HG02759 (cell line): ENCODE measurements around the gene SMIM35.

Source experiments
- ATAC-seq: cut with Tn5 transposase; IDR thresholded peaks from one replicate; pipeline ENCODE4 v1.9.1; 2021; ENCODE audit warnings: mild to moderate bottlenecking, moderate library complexity; ENCODE audit not compliant: unreplicated experiment

Gene SMIM35

GRCh38 chr11:118007040-118007439 is 79.7 kb downstream of the SMIM35 start:
- ATAC-seq, result no peak

DNA sequence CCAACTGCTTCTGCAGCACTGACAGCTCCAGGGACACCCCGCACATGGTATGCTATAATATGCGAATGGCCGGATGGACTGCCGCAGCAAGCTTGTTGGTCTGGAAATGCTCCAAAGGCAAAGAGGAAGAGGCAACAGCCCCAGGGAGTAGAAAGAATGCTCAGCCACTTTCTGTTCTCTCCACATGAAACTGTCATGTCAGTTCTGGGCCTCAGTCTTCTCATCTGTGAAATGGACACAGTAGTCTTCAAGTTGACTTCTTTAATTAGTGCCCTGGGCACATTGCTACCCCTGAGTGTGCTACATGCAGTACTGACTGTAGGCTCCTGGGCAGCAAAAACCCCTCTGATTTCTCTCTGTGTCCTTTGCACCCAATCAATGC is 80.6 kb downstream of the SMIM35 start:
- ATAC-seq, result no peak

GRCh38 chr11:118005224-118006152 is 81.3 kb downstream of the SMIM35 start:
- no peak for ATAC-seq

GRCh38 chr11:118004543-118005223 is 82.1 kb downstream of the SMIM35 start:
- ATAC-seq, result no peak

GRCh38 chr11:118003456-118003855 is 83.3 kb downstream of the SMIM35 start:
- ATAC-seq, result no peak

DNA sequence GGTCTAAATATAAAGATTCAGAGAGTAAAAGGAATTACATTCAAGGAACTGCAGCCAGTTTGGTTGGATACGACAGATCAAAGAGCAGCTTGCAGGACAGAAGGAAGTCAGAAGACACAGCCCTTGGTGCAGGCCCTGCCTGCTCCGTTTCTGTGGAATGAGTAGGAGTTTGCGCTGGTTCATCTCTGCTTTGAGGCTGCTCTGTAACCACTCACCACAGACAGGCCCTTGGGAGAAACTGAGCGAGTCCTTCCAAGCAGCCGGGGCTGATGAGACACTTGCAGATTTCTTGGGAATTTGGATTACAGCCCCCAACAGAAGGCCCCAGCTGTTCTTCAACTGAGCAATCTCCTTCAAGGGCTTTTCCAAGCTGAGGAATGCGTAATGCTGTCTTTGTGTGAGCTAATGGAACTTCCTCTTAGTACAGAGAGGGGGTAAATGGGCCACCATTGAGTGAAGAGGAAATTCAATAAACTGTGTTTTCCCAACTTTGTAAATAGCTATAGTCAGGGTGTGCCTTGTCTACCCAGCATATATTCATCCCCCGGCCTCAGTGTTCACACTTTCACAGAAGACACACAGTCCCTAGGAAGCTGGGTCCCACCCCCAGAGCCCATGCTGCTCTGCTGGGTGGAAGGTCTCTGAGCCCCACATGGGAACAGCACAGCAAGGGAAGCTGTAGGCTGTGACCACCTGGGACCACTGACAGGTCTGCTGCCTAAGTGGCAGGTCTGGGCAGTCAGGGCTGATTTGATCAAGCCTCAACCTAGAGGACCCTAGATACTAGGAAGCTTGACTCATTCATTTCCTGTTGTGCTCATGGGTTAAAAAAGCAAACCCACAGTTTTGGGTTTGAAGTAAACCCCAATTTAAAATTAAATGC is 84.0 kb downstream of the SMIM35 start:
- no peak for ATAC-seq

DNA sequence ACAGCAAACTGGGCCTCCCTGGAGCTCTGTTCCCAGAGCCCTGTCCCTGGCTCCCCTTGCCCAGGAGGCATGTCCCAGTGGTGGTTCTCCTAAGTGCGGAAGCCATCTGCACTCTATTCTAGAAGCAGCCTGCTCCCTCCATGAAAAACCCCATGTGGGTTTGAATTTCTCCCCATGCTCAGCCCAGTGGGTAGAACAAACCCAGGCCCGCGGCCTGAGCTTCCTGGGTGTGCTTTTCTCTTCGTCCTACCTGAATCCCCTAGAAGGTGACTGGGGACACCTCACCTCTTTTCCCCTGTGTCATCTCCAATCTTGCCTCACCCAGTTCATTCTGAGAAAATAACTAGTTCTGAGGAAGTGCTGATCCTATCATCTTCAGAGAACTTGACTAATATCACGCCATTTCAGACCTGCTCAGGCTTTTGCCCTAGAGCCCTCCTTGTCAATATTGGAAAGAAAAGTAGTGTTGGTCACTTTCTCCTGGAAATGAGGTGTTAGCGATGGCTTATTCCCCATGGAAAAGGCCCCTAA is 84.7 kb downstream of the SMIM35 start:
- ATAC-seq, result no peak

DNA sequence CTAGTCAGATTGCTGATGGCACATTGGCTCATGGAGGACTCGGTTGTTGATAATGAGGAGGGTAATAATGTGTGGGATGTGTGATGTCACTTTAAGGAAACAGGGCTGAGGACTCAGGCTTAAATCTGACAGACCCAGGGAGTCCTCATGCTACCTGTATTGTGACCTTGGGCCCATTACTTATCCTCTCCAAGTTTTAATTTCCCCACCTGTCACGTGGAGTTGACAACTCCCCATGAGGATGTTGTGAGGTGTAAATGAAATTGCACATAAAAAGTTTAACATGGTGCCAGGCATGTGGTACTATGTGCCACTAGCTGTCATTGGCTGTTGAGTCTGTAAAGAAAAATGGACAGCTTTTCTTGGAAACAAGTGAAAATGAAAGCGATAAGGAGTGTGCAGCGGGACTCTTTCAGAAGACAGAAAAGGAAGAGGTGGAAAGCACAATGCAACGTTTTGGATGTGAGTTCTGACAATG is 85.2 kb downstream of the SMIM35 start:
- ATAC-seq, result no peak

DNA sequence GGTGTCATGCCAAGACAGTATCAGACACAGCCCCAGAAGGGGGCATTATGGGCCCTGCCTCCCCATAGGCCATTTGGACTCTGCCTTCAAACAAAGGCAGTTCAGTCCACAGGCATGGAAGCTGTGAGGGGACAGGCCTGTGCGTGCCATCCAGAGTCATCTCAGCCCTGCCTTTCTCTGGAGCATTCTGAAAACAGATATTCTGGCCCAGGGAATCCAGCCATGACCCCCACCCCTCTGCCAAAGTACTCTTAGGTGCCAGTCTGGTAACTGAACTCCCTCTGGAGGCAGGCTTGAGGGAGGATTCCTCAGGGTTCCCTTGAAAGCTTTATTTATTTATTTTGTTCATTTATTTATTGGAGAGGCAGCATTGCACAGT is 85.9 kb downstream of the SMIM35 start:
- no peak for ATAC-seq

- ATAC-seq, result no peak
Measured at GRCh38 chr11:118000067-118000849, 86.5 kb downstream of the SMIM35 start.

DNA sequence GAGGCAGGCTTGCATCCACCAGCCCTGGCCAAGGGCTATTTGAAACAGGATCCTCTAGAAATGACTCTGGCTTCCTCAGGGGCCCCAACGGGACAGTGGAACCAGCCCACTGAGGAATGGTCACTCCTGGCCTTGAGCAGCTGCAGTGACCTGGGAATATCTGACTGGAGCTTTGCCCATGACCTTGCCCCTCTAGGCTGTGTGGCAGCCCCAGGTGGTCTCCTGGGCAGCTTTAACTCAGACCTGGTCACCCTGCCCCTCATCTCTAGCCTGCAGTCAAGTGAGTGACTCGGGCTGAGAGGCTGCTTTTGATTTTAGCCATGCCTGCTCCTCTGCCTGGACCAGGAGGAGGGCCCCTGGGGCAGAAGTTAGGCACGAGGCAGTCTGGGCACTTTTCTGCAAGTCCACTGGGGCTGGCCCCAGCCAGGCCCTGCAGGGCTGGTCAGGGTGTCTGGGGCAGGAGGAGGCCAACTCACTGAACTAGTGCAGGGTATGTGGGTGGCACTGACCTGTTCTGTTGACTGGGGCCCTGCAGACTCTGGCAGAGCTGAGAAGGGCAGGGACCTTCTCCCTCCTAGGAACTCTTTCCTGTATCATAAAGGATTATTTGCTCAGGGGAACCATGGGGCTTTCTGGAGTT is 87.3 kb downstream of the SMIM35 start:
- no peak for ATAC-seq

GRCh38 chr11:117998664-117999353 is 88.0 kb downstream of the SMIM35 start:
- ATAC-seq, result no peak

- ATAC-seq, result peak; percentile 72
Measured at GRCh38 chr11:117997823-117998579, 88.8 kb downstream of the SMIM35 start.

DNA sequence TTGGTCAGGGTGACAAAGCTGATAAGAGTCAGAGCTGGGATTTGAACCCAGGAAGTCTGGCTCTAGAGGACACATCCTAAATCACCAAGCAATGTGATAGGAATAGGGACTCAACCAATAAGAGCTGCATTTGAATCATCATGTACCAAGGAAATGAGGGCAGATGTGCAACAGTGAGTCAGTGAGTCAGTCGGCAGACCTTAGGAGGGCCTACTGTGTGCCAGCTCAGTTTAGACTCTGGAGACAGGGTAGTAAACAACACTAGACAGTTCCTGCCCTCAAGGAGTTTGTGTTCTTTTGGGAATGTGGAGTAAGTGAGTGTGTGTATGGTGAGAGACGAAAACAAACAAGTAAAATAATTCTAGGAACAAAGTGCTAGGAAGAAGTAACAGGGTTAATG is 89.4 kb downstream of the SMIM35 start:
- ATAC-seq, result no peak

GRCh38 chr11:117996058-117996457 is 90.7 kb downstream of the SMIM35 start:
- ATAC-seq, result no peak

DNA sequence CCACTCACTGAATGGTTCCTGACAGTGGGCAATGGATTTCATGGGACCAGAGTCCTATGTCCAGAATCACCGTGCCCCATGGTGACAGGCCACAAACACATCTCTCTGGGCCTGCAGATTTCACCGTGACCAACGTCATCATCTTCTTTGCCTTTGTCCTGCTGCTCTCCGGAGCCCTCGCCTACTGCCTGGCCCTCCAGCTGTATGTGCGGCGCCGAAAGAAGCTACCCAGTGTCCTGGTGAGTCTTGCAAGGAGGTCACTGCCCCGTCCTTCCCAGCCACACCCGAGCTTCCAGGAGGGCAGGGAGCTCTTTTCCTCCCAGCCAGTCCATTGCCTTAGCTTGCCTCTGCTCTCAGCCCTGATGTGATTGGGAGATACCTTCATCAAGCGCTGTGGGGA is 91.3 kb downstream of the SMIM35 start:
- ATAC-seq, result no peak

GRCh38 chr11:117993988-117994745 is 92.6 kb downstream of the SMIM35 start:
- ATAC-seq, result no peak

DNA sequence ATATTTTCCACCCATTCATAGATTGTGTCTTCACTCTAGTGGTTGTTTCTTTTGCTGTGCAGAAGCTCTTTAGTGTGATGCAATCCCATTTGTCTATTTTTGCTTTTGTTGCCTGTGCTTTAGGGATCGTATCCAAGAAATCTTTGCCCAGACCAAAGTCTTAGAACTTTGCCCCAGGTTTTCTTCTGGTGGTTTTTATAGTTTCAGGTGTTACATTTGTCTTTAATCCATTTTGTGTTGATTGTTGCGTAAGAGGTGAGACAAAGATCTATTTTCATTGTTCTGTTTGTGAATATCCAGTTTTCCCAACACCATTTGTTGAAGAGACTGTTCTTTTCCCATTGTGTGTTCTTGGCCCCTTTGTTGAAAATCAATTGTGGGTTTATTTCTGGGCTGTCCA is 94.1 kb downstream of the SMIM35 start:
- no peak for ATAC-seq
